Measurements from ENCODE around the gene CALM3.
"Not testable (repeated sequence)": the region's sequence is repeated elsewhere in the genome, so short reads cannot be mapped to it uniquely, and the experiment has no call there.

The CALM3 gene

GRCh38 chr19:46616631-46617322 is 15.6 kb downstream of the CALM3 start:
- no peak for DNase-seq (ENCODE audit: low read depth)

DNA sequence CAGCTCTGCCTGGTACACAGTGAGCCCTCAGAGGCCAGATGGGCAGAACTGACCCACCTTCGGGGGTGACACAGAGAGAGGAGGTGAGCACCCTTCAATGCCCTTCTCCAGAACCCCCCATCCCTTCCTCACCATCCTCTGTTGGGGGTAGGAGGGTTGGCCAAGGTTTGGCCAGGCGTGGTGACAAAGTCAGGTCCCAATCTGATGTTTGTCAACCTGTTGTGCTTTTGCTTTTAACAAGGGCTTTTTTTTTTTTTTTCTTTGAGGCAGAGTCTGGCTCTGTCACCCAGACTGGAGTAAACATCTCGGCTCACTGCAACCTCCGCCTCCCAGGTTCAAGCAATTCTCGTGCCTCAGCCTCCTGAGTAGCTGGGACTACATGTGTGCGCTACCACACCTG is 16.5 kb downstream of the CALM3 start:
- DNase-seq (ENCODE audit: low read depth): no peak

DNA sequence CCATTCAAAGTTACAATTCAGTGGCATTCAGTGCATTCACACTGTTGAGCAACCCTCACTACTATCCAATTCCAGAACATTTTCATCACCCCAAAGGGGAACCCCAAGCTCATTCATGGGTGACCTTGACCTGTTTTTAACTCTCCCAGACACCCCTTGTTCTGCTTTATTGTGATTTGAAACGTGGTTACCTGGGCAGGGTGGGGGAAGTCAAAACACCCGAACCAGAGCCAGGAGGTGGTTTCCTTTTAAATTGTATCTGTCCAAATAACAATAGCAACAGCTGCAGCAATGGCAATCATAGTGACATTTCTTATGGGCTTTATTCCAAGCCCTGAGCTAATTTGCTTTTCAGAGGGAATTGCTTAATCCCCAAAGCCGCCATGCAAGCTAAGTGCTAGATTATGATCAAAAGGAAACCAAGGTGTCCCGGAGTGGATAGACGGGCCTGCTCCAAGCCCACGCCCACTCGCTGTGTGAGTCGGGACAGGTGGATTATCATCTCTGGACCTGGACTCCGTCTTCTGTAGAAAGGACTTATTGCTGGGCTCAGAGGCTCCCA is 17.6 kb downstream of the CALM3 start:
- DNase-seq (ENCODE audit: low read depth): no peak

- DNase-seq (ENCODE audit: low read depth): no peak
Observed at GRCh38 chr19:46620267-46620666, 19.1 kb downstream of the CALM3 start.

DNA sequence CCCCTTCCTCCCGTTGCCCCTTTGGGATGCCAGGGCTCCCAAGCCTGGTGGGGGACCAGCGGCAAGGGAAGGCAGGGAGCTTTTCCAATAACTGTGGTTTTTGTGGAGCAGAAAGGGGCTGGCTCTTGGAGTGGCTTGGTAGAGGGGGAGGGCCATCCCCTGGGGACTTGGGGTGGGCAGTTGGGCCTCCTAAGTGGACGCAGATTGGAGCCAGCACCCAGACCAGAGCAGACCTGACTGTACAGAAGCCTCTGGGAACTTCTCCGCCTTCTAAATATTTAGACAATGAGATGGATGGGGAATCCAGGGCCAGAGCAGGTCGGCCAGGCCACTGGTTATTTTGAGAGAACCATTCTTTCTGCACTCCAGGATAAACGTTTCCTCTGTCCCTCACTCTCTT is 19.6 kb downstream of the CALM3 start:
- no peak for DNase-seq (ENCODE audit: low read depth)

DNA sequence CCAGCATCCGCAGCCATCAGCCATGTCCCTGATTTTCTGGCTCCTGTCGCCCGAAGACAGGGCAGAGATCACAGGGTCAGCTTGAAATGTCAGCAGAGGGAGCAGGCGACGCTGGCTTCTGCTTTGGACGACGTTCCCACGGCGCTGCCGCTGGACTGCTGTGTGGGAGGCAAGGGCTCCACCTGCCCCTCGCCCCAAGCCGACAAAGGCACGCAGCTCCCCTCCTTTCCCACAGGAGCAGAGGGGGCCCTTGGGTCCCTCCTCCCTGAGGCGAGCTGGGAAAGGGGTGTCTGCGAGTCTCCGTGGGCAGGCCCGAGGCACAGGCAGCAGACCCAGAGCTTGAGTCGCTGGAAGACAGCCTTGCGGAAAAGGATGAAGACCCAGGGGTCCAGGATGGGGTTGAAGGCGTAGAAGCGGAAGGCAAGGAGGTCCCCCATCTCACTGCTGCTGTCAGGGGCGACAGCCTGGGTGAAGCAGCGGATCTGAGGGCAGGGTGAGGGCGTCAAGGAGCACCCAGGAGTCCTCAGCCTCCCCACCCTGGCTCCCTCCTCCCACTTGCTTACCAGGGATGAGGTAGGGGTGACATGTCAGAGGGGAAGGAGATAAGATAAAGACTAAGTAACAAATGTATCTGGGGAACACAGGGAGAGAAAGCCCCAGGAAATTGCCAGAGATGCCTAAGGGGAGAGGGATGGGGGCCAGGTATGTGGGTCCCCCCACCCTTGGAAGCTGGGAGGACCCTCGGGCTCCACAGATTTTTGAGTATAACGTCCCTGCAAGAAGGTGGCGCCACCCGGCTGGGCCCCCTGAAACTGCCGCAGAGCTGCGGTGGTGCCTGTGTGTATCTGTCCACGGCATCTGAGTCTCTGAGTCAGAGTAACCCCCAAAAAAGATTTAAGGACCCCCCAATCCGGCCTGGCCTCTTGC is 20.3 kb downstream of the CALM3 start:
- no peak for DNase-seq (ENCODE audit: low read depth)

DNA sequence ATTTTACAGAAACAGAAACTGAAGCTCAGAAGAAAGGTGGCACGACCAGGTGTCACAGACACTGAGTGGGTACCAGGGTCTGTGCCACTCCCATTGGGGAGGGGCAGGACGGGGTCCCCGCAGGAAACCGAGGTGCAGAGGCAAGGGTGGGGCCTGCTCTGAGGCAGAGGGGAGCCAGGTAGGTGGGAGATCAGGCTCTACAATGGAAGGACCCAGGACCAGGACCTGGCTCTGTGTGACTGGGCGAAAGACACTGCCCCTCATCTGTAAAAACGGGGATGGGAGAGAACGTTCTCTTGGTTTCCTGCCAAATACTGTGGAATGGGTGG is 21.0 kb downstream of the CALM3 start:
- DNase-seq (ENCODE audit: low read depth): no peak

- DNase-seq (ENCODE audit: low read depth): no peak
Observed at GRCh38 chr19:46623915-46624502, 22.9 kb downstream of the CALM3 start.

- peak; percentile 64 for DNase-seq (ENCODE audit: low read depth)
Observed at GRCh38 chr19:46624958-46625661, 24.0 kb downstream of the CALM3 start, which contains the start of gene PTGIR. PTGIR (minus strand) TSS chr19:46625089; CDS start chr19:46624225, 864 bp downstream.

DNA sequence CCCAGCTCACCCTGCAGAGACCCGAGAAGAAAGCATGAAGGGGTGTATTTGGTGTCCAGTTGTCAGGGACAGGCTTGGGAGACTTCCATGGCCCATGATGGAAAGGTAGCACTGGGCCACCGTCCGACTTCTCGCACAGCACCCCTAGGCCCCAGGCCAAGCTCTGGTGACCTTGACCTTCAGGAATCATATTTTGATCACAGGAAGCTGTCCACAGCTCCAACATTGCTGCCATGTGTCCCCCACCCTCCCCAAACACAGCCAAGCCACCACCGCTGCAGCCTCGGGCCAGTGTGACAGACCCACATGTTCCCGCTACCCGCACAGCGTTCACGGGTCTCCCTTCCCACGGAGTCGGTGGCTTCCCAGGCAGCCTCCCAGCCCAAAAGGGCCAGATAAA is 24.6 kb downstream of the CALM3 start:
- DNase-seq (ENCODE audit: low read depth): no peak

DNA sequence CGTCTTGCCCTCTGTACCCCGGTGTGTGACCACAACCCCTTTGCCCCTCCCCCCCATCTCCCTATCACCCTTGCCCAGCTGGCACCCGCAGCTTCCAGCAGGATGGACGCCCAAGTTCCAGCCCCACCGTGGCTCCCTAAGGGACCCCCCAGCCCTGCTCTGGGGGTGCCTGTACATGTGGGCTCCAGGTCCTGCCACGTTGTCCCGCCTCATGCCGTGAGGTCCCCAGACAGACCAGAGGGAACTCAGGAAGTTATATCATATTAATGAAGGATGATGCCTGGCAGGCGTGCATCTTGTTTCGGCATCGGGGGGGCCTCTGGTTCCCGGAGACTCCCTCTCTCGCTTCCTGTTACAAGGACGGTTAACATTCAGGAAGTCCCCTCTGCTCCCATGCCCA is 25.3 kb downstream of the CALM3 start:
- no peak for DNase-seq (ENCODE audit: low read depth)

DNA sequence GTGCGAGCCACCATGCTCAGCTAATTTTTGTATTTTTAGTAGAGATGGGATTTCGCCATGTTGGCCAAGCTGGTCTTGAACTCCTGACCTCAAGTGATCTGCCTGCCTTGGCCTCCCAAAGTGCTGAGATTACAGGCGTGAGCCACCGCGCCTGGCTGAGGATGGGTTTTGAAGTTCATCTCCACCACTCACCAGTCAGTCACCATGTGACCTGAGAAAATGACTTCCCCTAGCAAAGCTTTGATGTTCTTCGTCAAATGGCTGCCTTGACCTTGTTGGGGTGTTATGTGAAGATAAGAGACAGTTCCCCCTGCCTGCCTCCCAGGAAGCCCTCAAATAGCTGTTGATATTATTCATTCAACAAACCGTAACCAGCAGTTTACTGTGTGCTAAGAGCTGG is 27.8 kb downstream of the CALM3 start:
- DNase-seq (ENCODE audit: low read depth): not testable (repeated sequence)

- DNase-seq (ENCODE audit: low read depth): no peak
Observed at GRCh38 chr19:46629546-46630025, 28.5 kb downstream of the CALM3 start.

DNA sequence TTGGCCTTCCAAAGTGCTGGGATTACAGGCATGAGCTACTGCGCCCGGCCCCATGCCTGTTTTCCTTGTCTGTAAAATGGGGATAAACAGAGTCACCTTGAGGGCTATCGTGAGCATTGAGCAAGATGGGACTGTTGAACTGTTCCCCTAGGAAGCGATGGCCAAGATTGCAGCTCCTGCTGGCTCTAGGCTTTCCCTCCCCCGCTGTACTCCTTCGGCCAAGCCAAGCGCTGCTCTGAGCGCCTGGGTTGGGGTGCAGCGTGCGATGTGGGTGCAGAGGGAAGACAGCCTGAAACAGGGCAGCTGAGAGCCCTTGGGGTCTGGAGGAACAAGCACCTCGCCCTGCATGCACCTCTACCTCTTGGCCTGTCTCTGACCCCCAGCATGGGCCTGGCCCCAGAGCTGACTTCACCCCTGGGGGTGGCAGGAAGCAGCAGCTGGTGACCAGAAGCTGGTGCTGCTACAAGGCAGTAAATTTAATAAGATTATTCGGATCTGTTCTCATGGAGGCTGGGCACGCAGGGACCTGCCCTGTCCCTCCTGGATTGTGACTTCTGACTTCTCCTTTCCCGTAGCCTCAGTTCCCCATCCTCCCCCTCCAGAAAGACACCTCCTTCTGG is 29.6 kb downstream of the CALM3 start:
- DNase-seq (ENCODE audit: low read depth): no peak

GRCh38 chr19:46631481-46631880 is 30.4 kb downstream of the CALM3 start:
- DNase-seq (ENCODE audit: low read depth): no peak

DNA sequence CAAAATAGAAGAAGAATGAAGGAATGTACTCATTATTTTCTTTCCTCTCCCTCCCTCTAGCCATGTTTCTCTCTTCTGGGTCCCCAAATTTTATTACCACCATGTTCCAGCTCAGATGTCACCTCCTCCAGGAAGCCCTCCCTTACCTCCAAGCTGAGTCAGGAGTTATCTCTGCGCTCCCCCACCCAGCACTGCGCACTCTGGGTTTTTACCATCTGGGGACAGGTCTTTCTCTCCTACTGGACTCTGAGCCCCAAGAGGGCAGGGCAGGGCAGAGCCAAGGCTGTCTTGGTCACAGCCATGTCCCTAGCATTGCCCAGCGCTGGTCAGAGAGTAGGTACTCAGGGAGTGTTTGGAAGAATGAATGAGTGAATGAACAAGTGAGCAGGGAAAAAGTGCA is 32.0 kb downstream of the CALM3 start:
- no peak for DNase-seq (ENCODE audit: low read depth)

DNA sequence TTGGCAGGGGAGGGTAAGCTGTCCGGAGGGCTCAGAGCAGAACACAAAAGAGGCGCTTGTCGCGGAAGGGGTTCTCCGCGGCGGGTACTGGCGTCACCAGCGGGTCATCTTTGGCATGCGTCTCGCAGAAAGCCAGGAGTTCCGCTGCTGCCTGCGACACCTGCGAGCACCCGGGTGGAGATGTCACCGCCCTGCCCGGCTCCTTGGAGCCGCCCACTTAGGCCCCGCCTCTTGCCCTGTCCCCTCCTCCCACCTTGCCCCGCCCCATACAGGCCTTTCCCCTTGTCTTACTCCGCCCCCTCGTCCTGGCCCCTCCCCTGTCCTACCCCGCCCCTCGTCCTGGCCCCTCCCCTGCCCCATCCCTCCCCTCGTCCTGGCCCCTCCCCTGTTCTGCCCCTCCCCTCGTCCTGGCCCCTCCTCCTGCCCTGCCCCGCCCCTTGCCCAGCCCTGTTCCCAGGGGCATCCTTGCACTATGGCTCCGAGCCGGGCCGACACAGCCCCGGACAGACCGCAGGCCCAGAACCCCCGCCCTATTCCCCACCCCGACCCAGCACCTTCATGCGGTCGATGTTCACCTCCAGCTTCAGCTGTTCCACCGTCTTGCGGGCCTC is 33.0 kb downstream of the CALM3 start:
- DNase-seq (ENCODE audit: low read depth): peak; percentile 45

DNA sequence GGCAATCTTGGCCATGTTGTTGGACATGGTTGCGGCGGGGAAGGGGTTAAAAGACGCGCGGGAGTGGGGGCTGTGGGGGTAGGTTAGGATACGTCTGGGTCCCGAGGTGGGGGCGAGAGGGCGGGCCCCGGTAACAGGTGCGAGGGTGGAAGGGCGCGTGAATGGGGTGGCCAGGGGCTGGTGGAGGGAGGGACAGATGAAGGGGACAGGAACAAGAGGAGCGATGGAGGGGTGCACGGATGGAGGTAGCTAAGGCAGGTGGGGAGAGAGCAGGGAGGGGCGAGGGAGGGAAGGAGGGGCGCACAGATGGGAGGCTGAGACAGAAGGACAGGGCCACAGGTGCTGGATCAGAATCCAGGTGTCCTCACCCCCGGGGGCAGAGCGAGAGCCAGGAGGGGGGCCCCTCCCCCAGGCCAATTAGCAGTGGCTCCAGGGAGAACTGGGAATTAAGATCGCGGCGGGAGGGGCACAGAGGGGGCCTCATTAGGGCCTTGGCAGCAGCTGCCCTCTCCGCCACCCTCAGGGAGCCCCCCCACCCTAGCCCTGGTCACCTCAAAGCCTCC is 33.6 kb downstream of the CALM3 start:
- DNase-seq (ENCODE audit: low read depth): no peak

GRCh38 chr19:46635920-46636761 is 35.0 kb downstream of the CALM3 start, which contains the start of gene GNG8:
GNG8 (minus strand) TSS chr19:46636202; CDS start chr19:46634682, 1,520 bp downstream.
- DNase-seq (ENCODE audit: low read depth): no peak

GRCh38 chr19:46637224-46637623 is 36.1 kb downstream of the CALM3 start:
- no peak for DNase-seq (ENCODE audit: low read depth)
